Stimulated activated CD8-positive, alpha-beta memory T cell treated with anti-CD3 and anti-CD28 coated beads, Interleukin-12 subunit alpha, Interleukin-12 subunit beta, amount 100 ng/mL, for 4 hours (primary cell): ENCODE results near the gene EXOC3.
"Not testable (repeated sequence)": the region's sequence is repeated elsewhere in the genome, so short reads cannot be mapped to it uniquely, and the experiment has no call there.

Experiments used
- DNase-seq: peaks from one replicate; pipeline ENCODE4 v3.0.0-alpha.2; 2020; ENCODE audit warnings: low read depth

The EXOC3 gene

GRCh38 chr5:504326-505154, 61.6 kb downstream of the EXOC3 start:
- no peak for DNase-seq

GRCh38 chr5:505951-506525, 63.1 kb downstream of the EXOC3 start:
- no peak for DNase-seq

GRCh38 chr5:507986-508575, 65.1 kb downstream of the EXOC3 start:
- DNase-seq, result not testable (repeated sequence)

GRCh38 chr5:509611-510185, 66.7 kb downstream of the EXOC3 start:
- DNase-seq, result no peak

- no peak for DNase-seq
Observed at GRCh38 chr5:510521-510920, 67.5 kb downstream of the EXOC3 start.

GRCh38 chr5:511476-511875, 68.5 kb downstream of the EXOC3 start:
- no peak for DNase-seq

- DNase-seq, result no peak
Observed at GRCh38 chr5:513216-514100, 70.5 kb downstream of the EXOC3 start.

GRCh38 chr5:514101-514485, 71.1 kb downstream of the EXOC3 start:
- DNase-seq, result no peak

GRCh38 chr5:514673-515072, 71.7 kb downstream of the EXOC3 start:
- DNase-seq, result no peak

- DNase-seq, result no peak
Observed at GRCh38 chr5:515273-515836, 72.4 kb downstream of the EXOC3 start.

- no peak for DNase-seq
Observed at GRCh38 chr5:516338-516925, 73.5 kb downstream of the EXOC3 start.
